ENCODE measurements around the gene TEX14. TPM values are rescaled to one million over a fixed set of nuclear protein-coding genes. Genes with fewer than 3 reads are reported as not detected.

The TEX14 gene
- total RNA-seq, 1 donor from 2014 or later = not detected

GRCh38 chr17:58722696-58723095 is 30.9 kb upstream of the TEX14 start:
- no peak for TF ChIP-seq CTCF (IDR thresholded peaks at IDR 0.05; ENCODE audit: insufficient read depth, low read length, severe bottlenecking)
- Histone ChIP-seq H3K4me3 (ENCODE audit: low read depth, low read length) (no peak overlapping the region), H3K36me3 (ENCODE audit: control insufficient read depth, insufficient read depth, low read length) (no peaks in the 10 kb centered on the region), H3K27me3 (ENCODE audit: control insufficient read depth, insufficient read depth, low read length) (no peaks in the 10 kb centered on the region)
- DNase-seq (ENCODE audit: low read depth) (no peak), FAIRE-seq (no peak)

GRCh38 chr17:58722274-58722673 is 30.4 kb upstream of the TEX14 start:
- no peaks in the 10 kb centered on the region for H3K27me3 ChIP-seq (ENCODE audit: control insufficient read depth, insufficient read depth, low read length)
- FAIRE-seq (no peak), DNase-seq (ENCODE audit: low read depth) (no peak)
- no peak overlapping the region for H3K4me3 ChIP-seq (ENCODE audit: low read depth, low read length)
- H3K36me3 ChIP-seq (ENCODE audit: control insufficient read depth, insufficient read depth, low read length) = no peaks in the 10 kb centered on the region
- TF ChIP-seq CTCF (IDR thresholded peaks at IDR 0.05; ENCODE audit: insufficient read depth, low read length, severe bottlenecking) = no peak

GRCh38 chr17:58710948-58711552 is 19.2 kb upstream of the TEX14 start:
- peak; percentile 47 for DNase-seq (ENCODE audit: low read depth)
- peak; percentile 44 for TF ChIP-seq CTCF (IDR thresholded peaks at IDR 0.05; ENCODE audit: insufficient read depth, low read length, severe bottlenecking)
- Histone ChIP-seq H3K36me3 (ENCODE audit: control insufficient read depth, insufficient read depth, low read length) (peaks cover 4% of the 10 kb centered on the region), H3K27me3 (ENCODE audit: control insufficient read depth, insufficient read depth, low read length) (no peaks in the 10 kb centered on the region), H3K4me3 (ENCODE audit: low read depth, low read length) (no peak overlapping the region)
- FAIRE-seq = no peak

GRCh38 chr17:58706351-58707140 is 14.7 kb upstream of the TEX14 start:
- H3K36me3 ChIP-seq (ENCODE audit: control insufficient read depth, insufficient read depth, low read length) = peaks cover 4% of the 10 kb centered on the region
- TF ChIP-seq CTCF (IDR thresholded peaks at IDR 0.05; ENCODE audit: insufficient read depth, low read length, severe bottlenecking) = no peak
- no peak for DNase-seq (ENCODE audit: low read depth)
- no peaks in the 10 kb centered on the region for H3K27me3 ChIP-seq (ENCODE audit: control insufficient read depth, insufficient read depth, low read length)
- H3K4me3 ChIP-seq (ENCODE audit: low read depth, low read length) = no peak overlapping the region
- FAIRE-seq = no peak

GRCh38 chr17:58703916-58704286 is 12.1 kb upstream of the TEX14 start:
- DNase-seq (ENCODE audit: low read depth) (no peak), FAIRE-seq (no peak)
- Histone ChIP-seq H3K36me3 (ENCODE audit: control insufficient read depth, insufficient read depth, low read length) (peaks cover 5% of the 10 kb centered on the region), H3K4me3 (ENCODE audit: low read depth, low read length) (no peak overlapping the region), H3K27me3 (ENCODE audit: control insufficient read depth, insufficient read depth, low read length) (no peaks in the 10 kb centered on the region)
- TF ChIP-seq CTCF (IDR thresholded peaks at IDR 0.05; ENCODE audit: insufficient read depth, low read length, severe bottlenecking) = no peak
